Esophagus muscularis mucosa (tissue), 4 donors: ENCODE data around the gene DUSP16. TPM values are rescaled to one million over a fixed set of nuclear protein-coding genes. Genes with fewer than 3 reads are reported as not detected.

ENCODE experiments used
- DNase-seq: peaks from one replicate; pipeline ENCODE4 v3.0.0-alpha.2; 2017; ENCODE audit errors: extremely low spot score
- H3K27ac ChIP-seq, 4 donors: fragments of 200-600 bp; sonication (generic); replicated peaks in 1 of 4; 1 replicate in 3 of 4; 2 replicates in 1 of 4; pipeline ENCODE4 v1.5.1; 2016 to 2019; ENCODE audit warnings: mild to moderate bottlenecking in 1 of 4
- H3K27me3 ChIP-seq, 4 donors: fragments of 200-600 bp; sonication (generic); one replicate each; pipeline versions ENCODE4 v1.5.1 to v1.6.0; 2016 to 2019
- H3K36me3 ChIP-seq, 4 donors: fragments of 200-600 bp; sonication (generic); one replicate each; pipeline ENCODE4 v1.5.1; 2016 to 2019
- H3K4me1 ChIP-seq, 4 donors: fragments of 200-600 bp; sonication (generic); one replicate each; pipeline ENCODE4 v1.5.1; 2016 to 2019
- H3K4me3 ChIP-seq, 4 donors: fragments of 200-600 bp; sonication (generic); 1 replicate in 2 of 4; 2 replicates in 2 of 4; pipeline ENCODE4 v1.5.1; 2016 to 2019; ENCODE audit warnings: mild to moderate bottlenecking in 4 of 4, moderate library complexity in 1 of 4
- H3K9me3 ChIP-seq, 4 donors: fragments of 200-600 bp; sonication (generic); 1 replicate in 3 of 4; 2 replicates in 1 of 4; pipeline ENCODE4 v1.5.1; 2016 to 2019
- CTCF ChIP-seq, 3 experiments: fragments of 200-600 bp in 2 of 3; fragments of 450-650 bp in 1 of 3; sonication (generic) in 2 of 3; IDR thresholded peaks; one replicate each; pipeline ENCODE4 v1.5.1; 2017 to 2019; ENCODE audit warnings: antibody characterized with exemption in 3 of 3, mild to moderate bottlenecking in 2 of 3, moderate library complexity in 1 of 3
- EP300 ChIP-seq: sonication (generic); formaldehyde crosslinking; IDR thresholded peaks from one replicate; pipeline ENCODE4 v1.6.1; 2017; ENCODE audit warnings: antibody characterized with exemption
- POLR2A ChIP-seq: fragments of 450-650 bp; IDR thresholded peaks from one replicate; pipeline ENCODE4 v1.6.1; 2017; ENCODE audit warnings: antibody characterized with exemption, moderate library complexity, mild to moderate bottlenecking, low read depth
- POLR2AphosphoS5 ChIP-seq, 2 donors: sonication (generic); formaldehyde crosslinking; IDR thresholded peaks; one replicate each; pipeline ENCODE4 v1.6.1; 2017; ENCODE audit warnings: antibody characterized with exemption in 2 of 2
- WGBS: methylation state at CpG from one replicate; pipeline ENCODE4 v1.1.5; 2018; 5-methylcytosine and 5-hydroxymethylcytosine counted together
- intact Hi-C: fragments of 100-400 bp; cut with DNase I; formaldehyde crosslinking; loops from one replicate; pipeline ENCODE4 v1.15.1; 2023
- total RNA-seq, 4 donors: library from RNA; depleted of rRNA; stranded (reverse); fragments of >200 nt; gene quantifications; one replicate each; pipeline versions ENCODE4 v1.1.0 to v1.2.1, GENCODE V29; 2016

Gene DUSP16
- total RNA-seq, 4 donors from 2014 or later = 10.0 to 17.0 (median 13.9) TPM

GRCh38 chr12:12609692-12610091 lies 47.0 kb upstream of the DUSP16 start:
- TF ChIP-seq POLR2A (no peak), CTCF (IDR thresholded peaks at IDR 0.05) (no peak), EP300 (no peak), POLR2AphosphoS5 (IDR thresholded peaks at IDR 0.05) (no peak)
- Histone ChIP-seq H3K9me3 (no peaks in the 10 kb centered on the region), H3K27ac (no peak overlapping the region), H3K36me3 (no peaks in the 10 kb centered on the region), H3K27me3 (no peaks in the 10 kb centered on the region), H3K4me1 (peaks cover 12 to 30% (median 26%) of the 10 kb centered on the region in 4 donors), H3K4me3 (no peak overlapping the region)
- no peak for DNase-seq
- intact Hi-C loops = loop anchor here (5.0 kb wide), 2 partner anchors 47 to 88 kb away; partner anchors contain the start of genes DUSP16 and GPR19
- 89% methylated on average over 3 of the region's 3 CpGs for WGBS

GRCh38 chr12:12608557-12608957 lies 45.9 kb upstream of the DUSP16 start:
- intact Hi-C loops = no loop called here
- no peak for DNase-seq
- peaks cover 12 to 20% (median 15%) of the 10 kb centered on the region in 4 donors for H3K4me1 ChIP-seq
- no peak overlapping the region for H3K4me3 ChIP-seq
- no peak for TF ChIP-seq CTCF (IDR thresholded peaks at IDR 0.05)
- TF ChIP-seq POLR2AphosphoS5 (IDR thresholded peaks at IDR 0.05) = no peak
- TF ChIP-seq EP300 = no peak
- TF ChIP-seq POLR2A = no peak
- H3K27me3 ChIP-seq = no peaks in the 10 kb centered on the region
- no peak overlapping the region for H3K27ac ChIP-seq
- WGBS = 91% methylated on average over 1 of the region's 1 CpG
- no peaks in the 10 kb centered on the region for H3K9me3 ChIP-seq
- no peaks in the 10 kb centered on the region for H3K36me3 ChIP-seq

- Histone ChIP-seq H3K27ac (no peak overlapping the region), H3K4me3 (no peak overlapping the region), H3K27me3 (no peaks in the 10 kb centered on the region), H3K36me3 (no peaks in the 10 kb centered on the region), H3K4me1 (peaks cover 0 to 7% (median 2%) of the 10 kb centered on the region in 4 donors), H3K9me3 (no peaks in the 10 kb centered on the region)
- TF ChIP-seq POLR2AphosphoS5 (IDR thresholded peaks at IDR 0.05) = no peak
- TF ChIP-seq EP300 = no peak
- no peak for TF ChIP-seq POLR2A
- no peak for TF ChIP-seq CTCF (IDR thresholded peaks at IDR 0.05)
- no peak for DNase-seq
- 63% methylated on average over 7 of the region's 7 CpGs for WGBS
- intact Hi-C loops = no loop called here
These were observed 44.3 kb upstream of the DUSP16 start for GRCh38 chr12:12606781-12607589.

GRCh38 chr12:12604740-12605139 lies 42.1 kb upstream of the DUSP16 start:
- H3K27ac ChIP-seq = no peak overlapping the region
- H3K4me1 ChIP-seq = peaks cover 0 to 4% (median 1%) of the 10 kb centered on the region in 4 donors
- no peak overlapping the region for H3K4me3 ChIP-seq
- intact Hi-C loops = no loop called here
- no peaks in the 10 kb centered on the region for H3K27me3 ChIP-seq
- WGBS = 93% methylated on average over 5 of the region's 5 CpGs
- peak; percentile 53 for DNase-seq
- H3K9me3 ChIP-seq = no peaks in the 10 kb centered on the region
- TF ChIP-seq CTCF (IDR thresholded peaks at IDR 0.05) = no peak
- TF ChIP-seq POLR2A = no peak
- TF ChIP-seq POLR2AphosphoS5 (IDR thresholded peaks at IDR 0.05) = no peak
- no peak for TF ChIP-seq EP300
- no peaks in the 10 kb centered on the region for H3K36me3 ChIP-seq
